Upper lobe of right lung (tissue), 1 donor: Measurements from ENCODE around the gene GALK2. TPM values are rescaled to one million over a fixed set of nuclear protein-coding genes. Genes with fewer than 3 reads are reported as not detected.

Experiments
- ATAC-seq: fragments of 200-7000 bp; cut with Tn5 transposase; one replicate; pipeline ENCODE4 v1.9.1; 2020; ENCODE audit warnings: mild to moderate bottlenecking, moderate library complexity
- DNase-seq: peaks from one replicate; pipeline ENCODE4 v3.0.0-alpha.2; 2020
- H3K27ac ChIP-seq: fragments of 200-600 bp; one replicate; pipeline ENCODE4 v1.8.0; 2022
- H3K27me3 ChIP-seq: fragments of 200-600 bp; one replicate; pipeline ENCODE4 v1.8.0; 2022; ENCODE audit warnings: mild to moderate bottlenecking
- H3K36me3 ChIP-seq: fragments of 200-600 bp; one replicate; pipeline ENCODE4 v1.8.0; 2022
- H3K4me1 ChIP-seq: fragments of 200-600 bp; one replicate; pipeline ENCODE4 v1.8.0; 2022
- H3K4me3 ChIP-seq: fragments of 200-600 bp; one replicate; pipeline ENCODE4 v1.8.0; 2022; ENCODE audit warnings: mild to moderate bottlenecking
- H3K9me3 ChIP-seq: fragments of 200-600 bp; one replicate; pipeline ENCODE4 v1.8.0; 2022
- intact Hi-C: fragments of 100-400 bp; cut with DNase I; formaldehyde crosslinking; loops from one replicate; pipeline ENCODE4 v1.11.0; 2022
- total RNA-seq: library from RNA; stranded (reverse); fragmentation: NEBNext Ultra II Directional; extraction: Animal tissue kit (Norgen Biotek cat#: 25700); gene quantifications from one replicate; pipeline ENCODE4 v1.2.1, GENCODE V29; 2021
- TF ChIP-seq, protein P1 (sequence below): fragments of 200-600 bp; IDR thresholded peaks from one replicate; pipeline ENCODE4 v1.8.0; 2022; ENCODE audit warnings: antibody characterized with exemption
- donor health status: DM: no; HTN: yes; CAD: no; lungs with severe emphysema.

GALK2 gene
- total RNA-seq, 1 donor from 2014 or later = 38.2 TPM

DNA sequence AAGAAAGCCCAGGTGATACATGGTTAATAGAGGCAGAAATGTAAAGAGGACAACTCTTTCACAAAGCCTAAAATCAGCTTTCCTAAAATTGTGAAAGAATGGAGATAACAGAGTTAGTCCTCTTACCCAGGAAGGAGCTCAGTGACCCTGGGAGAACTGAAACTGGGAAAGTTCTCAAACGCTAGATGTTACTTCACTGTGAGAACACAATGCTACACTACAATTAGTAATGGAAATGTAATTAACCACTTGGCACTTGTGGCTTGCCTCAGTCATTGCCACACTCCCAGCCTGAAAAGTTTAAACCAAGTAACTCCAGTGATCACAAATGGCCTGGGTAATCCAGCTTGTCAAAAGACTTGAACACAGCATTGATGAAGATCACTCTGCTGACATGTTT is 150.3 kb downstream of the GALK2 start:
- peaks cover 14% of the 10 kb centered on the region for H3K36me3 ChIP-seq
- H3K27ac ChIP-seq = no peak overlapping the region
- no peak for DNase-seq
- H3K4me1 ChIP-seq = peaks cover 20% of the 10 kb centered on the region
- TF ChIP-seq, protein P1, sequence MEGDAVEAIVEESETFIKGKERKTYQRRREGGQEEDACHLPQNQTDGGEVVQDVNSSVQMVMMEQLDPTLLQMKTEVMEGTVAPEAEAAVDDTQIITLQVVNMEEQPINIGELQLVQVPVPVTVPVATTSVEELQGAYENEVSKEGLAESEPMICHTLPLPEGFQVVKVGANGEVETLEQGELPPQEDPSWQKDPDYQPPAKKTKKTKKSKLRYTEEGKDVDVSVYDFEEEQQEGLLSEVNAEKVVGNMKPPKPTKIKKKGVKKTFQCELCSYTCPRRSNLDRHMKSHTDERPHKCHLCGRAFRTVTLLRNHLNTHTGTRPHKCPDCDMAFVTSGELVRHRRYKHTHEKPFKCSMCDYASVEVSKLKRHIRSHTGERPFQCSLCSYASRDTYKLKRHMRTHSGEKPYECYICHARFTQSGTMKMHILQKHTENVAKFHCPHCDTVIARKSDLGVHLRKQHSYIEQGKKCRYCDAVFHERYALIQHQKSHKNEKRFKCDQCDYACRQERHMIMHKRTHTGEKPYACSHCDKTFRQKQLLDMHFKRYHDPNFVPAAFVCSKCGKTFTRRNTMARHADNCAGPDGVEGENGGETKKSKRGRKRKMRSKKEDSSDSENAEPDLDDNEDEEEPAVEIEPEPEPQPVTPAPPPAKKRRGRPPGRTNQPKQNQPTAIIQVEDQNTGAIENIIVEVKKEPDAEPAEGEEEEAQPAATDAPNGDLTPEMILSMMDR = no peak
- no peaks in the 10 kb centered on the region for H3K9me3 ChIP-seq
- intact Hi-C loops = no loop called here
- peak; percentile 55 for ATAC-seq
- H3K27me3 ChIP-seq = no peaks in the 10 kb centered on the region
- H3K4me3 ChIP-seq = no peak overlapping the region

DNA sequence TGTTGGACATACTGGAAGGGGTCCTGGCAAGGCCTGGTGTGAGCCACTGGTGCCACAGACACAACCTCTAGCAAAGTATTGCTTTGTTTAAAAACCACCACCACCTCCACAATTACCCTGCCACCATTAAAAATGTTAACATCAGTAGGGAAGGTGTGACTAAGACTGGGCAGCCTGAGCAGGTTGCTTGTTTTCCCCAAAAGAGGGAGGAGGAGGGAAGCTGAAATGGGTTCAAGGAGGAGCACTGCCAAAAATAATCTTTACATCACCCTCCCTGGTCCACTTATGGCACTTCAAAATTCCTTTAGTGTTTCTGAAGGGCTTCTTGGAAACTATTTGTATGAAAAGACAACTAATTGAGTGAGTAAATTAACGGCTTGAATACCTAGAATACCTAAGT is 153.2 kb downstream of the GALK2 start:
- Histone ChIP-seq H3K9me3 (no peaks in the 10 kb centered on the region), H3K4me3 (no peak overlapping the region), H3K36me3 (peaks cover 16% of the 10 kb centered on the region), H3K27me3 (no peaks in the 10 kb centered on the region), H3K27ac (no peak overlapping the region), H3K4me1 (peaks cover 25% of the 10 kb centered on the region)
- DNase-seq = no peak
- peak; percentile 73 for ATAC-seq
- TF ChIP-seq, protein P1 = no peak
- intact Hi-C loops = no loop called here

DNA sequence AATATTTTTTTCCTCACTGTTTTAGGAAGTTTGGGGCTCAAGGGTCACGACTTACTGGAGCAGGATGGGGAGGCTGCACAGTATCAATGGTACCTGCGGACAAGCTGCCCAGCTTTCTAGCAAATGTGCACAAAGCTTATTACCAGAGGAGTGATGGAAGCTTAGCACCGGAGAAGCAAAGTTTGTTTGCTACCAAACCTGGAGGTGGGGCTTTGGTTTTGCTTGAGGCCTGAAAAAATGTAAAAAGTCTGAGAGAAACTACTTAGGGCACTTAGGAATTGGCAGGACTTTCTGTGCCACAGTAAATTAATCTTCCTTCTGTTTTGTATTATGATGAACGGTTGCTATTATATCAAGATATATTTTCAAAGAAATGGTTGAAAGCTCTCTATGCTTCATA is 157.9 kb downstream of the GALK2 start:
- DNase-seq (no peak), ATAC-seq (peak; percentile 44)
- intact Hi-C loops = no loop called here

DNA sequence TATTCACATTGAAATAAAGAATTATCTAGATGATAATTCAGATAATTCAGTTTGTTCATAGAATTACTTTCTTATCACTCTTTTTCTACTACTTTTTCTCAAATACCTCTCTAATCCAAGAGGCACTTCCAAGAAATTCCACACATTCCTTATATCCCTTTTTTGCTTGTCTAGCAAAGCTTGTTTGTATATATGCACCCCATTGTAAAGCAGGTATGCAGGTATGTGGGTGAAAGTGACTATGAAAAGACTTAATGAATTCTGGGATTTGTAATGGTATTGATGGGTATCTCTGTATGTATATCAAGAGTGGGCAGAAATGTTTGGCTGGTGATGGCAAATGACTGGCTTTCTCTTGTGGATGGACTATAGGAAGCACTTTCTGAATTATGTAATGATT is 158.9 kb downstream of the GALK2 start:
- H3K36me3 ChIP-seq = peaks cover 15% of the 10 kb centered on the region
- no peaks in the 10 kb centered on the region for H3K27me3 ChIP-seq
- TF ChIP-seq, protein P1 = no peak
- no peak overlapping the region for H3K27ac ChIP-seq
- H3K9me3 ChIP-seq = no peaks in the 10 kb centered on the region
- intact Hi-C loops = no loop called here
- DNase-seq (no peak), ATAC-seq (no peak)
- no peak overlapping the region for H3K4me3 ChIP-seq
- H3K4me1 ChIP-seq = peaks cover 7% of the 10 kb centered on the region

More for the DNA sequence above, 157.9 kb downstream of the GALK2 start:
- Histone ChIP-seq H3K4me3 (no peak overlapping the region), H3K36me3 (peaks cover 15% of the 10 kb centered on the region), H3K27ac (no peak overlapping the region), H3K4me1 (peaks cover 12% of the 10 kb centered on the region), H3K27me3 (no peaks in the 10 kb centered on the region), H3K9me3 (no peaks in the 10 kb centered on the region)
- TF ChIP-seq, protein P1 = no peak

- intact Hi-C loops = no loop called here
- DNase-seq = no peak
- Histone ChIP-seq H3K27ac (no peak overlapping the region), H3K27me3 (no peaks in the 10 kb centered on the region), H3K4me1 (peaks cover 7% of the 10 kb centered on the region), H3K36me3 (peaks cover 15% of the 10 kb centered on the region), H3K4me3 (no peak overlapping the region), H3K9me3 (no peaks in the 10 kb centered on the region)
- TF ChIP-seq, protein P1 = no peak
- no peak for ATAC-seq
These were observed 160.1 kb downstream of the GALK2 start for GRCh38 chr15:49330166-49330565.

- ATAC-seq = no peak
These were observed 161.4 kb downstream of the GALK2 start for GRCh38 chr15:49331442-49331841.

More at GRCh38 chr15:49331442-49331841, 161.4 kb downstream of the GALK2 start:
- DNase-seq = no peak
- no peaks in the 10 kb centered on the region for H3K27me3 ChIP-seq
- peaks cover 7% of the 10 kb centered on the region for H3K4me1 ChIP-seq
- peaks cover 15% of the 10 kb centered on the region for H3K36me3 ChIP-seq
- H3K27ac ChIP-seq = no peak overlapping the region
- intact Hi-C loops = no loop called here
- TF ChIP-seq, protein P1 = no peak
- H3K4me3 ChIP-seq = no peak overlapping the region
- H3K9me3 ChIP-seq = no peaks in the 10 kb centered on the region
